A673 (cell line): ENCODE results near the gene MRPS23. TPM values are rescaled to one million over a fixed set of nuclear protein-coding genes. Genes with fewer than 3 reads are reported as not detected.
A peak's percentile ranks its signal among the peaks of the same experiment; 100 is the strongest.

ENCODE experiments used
- BruUV-seq: library from RNA; stranded (reverse); fragments of 400-500 nt; replicated peaks from 2 replicates; lab custom pipeline; 2021; lab: Mats Ljungman, UMichigan
- CTCF ChIA-PET: fragments of 300-600 bp; sonication (Branson Sonifier 250); formaldehyde crosslinking; loops from one replicate; lab custom pipeline; 2022; ENCODE audit warnings: antibody characterized with exemption; lab: Charles Lee
- POLR2A ChIA-PET: fragments of 300-600 bp; sonication (Branson Sonifier 250); formaldehyde crosslinking; loops from one replicate; lab custom pipeline; 2022; ENCODE audit warnings: antibody characterized with exemption; ENCODE audit not compliant: low non-redundant PET; lab: Charles Lee
- DNase-seq: peaks from one replicate; pipeline ENCODE4 v3.0.0-alpha.2; 2015; ENCODE audit warnings: low spot score
- H3K27ac ChIP-seq: fragments of 200-600 bp; sonication (generic); 2 replicates; pipeline ENCODE4 v1.5.1; 2016; ENCODE audit warnings: mixed run types, low read depth, mild to moderate bottlenecking, mixed read lengths, antibody characterized with exemption, low read length; ENCODE audit not compliant: poor library complexity, severe bottlenecking
- H3K27me3 ChIP-seq: fragments of 200-600 bp; sonication (generic); replicated peaks from 2 replicates; pipeline ENCODE4 v1.6.1; 2017; ENCODE audit warnings: mixed run types, low read depth, mild to moderate bottlenecking, mixed read lengths, antibody characterized with exemption, low read length; ENCODE audit not compliant: insufficient read depth, poor library complexity
- H3K36me3 ChIP-seq: fragments of 200-600 bp; sonication (generic); 2 replicates; pipeline ENCODE4 v1.6.1; 2016; ENCODE audit warnings: mixed run types, mild to moderate bottlenecking, mixed read lengths, antibody characterized with exemption, low read length; ENCODE audit not compliant: insufficient read depth, poor library complexity, severe bottlenecking
- H3K4me1 ChIP-seq: fragments of 200-600 bp; sonication (generic); 2 replicates; pipeline ENCODE4 v1.6.1; 2017; ENCODE audit warnings: mixed run types, mild to moderate bottlenecking, mixed read lengths, antibody characterized with exemption, low read length; ENCODE audit not compliant: insufficient read depth, poor library complexity, severe bottlenecking
- H3K4me3 ChIP-seq: fragments of 200-600 bp; sonication (generic); 2 replicates; pipeline ENCODE4 v1.5.1; 2016; ENCODE audit warnings: low read depth, mixed run types, mild to moderate bottlenecking, mixed read lengths, low read length; ENCODE audit not compliant: poor library complexity, severe bottlenecking
- H3K9me3 ChIP-seq: fragments of 200-600 bp; sonication (generic); 2 replicates; pipeline ENCODE4 v1.6.1; 2016; ENCODE audit warnings: mixed run types, low read depth, mild to moderate bottlenecking, mixed read lengths, antibody characterized with exemption, low read length; ENCODE audit not compliant: poor library complexity, severe bottlenecking
- CTCF ChIP-seq: fragments of 300-800, 200-600 bp; sonication (generic); conservative IDR thresholded peaks from 2 replicates; pipeline ENCODE4 v1.5.1; 2017; ENCODE audit warnings: low read depth, mild to moderate bottlenecking, antibody characterized with exemption, low read length, moderate library complexity, mixed read lengths
- EZH2 ChIP-seq: fragments of 200-600 bp; sonication (generic); IDR thresholded peaks from 2 replicates; pipeline ENCODE4 v1.6.1; 2017; ENCODE audit warnings: borderline replicate concordance, low read depth, mild to moderate bottlenecking, mixed read lengths, antibody characterized with exemption, low read length; ENCODE audit not compliant: poor library complexity, severe bottlenecking
- intact Hi-C: fragments of 100-400 bp; cut with micrococcal nuclease; formaldehyde crosslinking; loops from one replicate; pipeline ENCODE4 v1.10.0; 2022; ENCODE audit not compliant: unreplicated experiment
- total RNA-seq: library from RNA; stranded (reverse); gene quantifications from 2 replicates; pipeline ENCODE4 v1.2.3, GENCODE V29; 2021

MRPS23 gene
- total RNA-seq, 1 experiment from 2014 or later = 94.2 TPM

GRCh38 chr17:57862694-57863667 is 13.1 kb upstream of the MRPS23 start:
- Histone ChIP-seq H3K4me3 (no peak overlapping the region), H3K9me3 (no peaks in the 10 kb centered on the region), H3K4me1 (peaks cover 19% of the 10 kb centered on the region), H3K36me3 (no peaks in the 10 kb centered on the region), H3K27ac (no peak overlapping the region), H3K27me3 (no peaks in the 10 kb centered on the region)
- no peak for DNase-seq
- BruUV-seq = no TSS peak
- TF ChIP-seq EZH2 = no peak
- no peak for TF ChIP-seq CTCF
- POLR2A ChIA-PET = no interaction called here
- intact Hi-C loops = no loop called here
- CTCF ChIA-PET = interaction anchor here (0.8 kb wide), 1 partner anchor 134 kb away, joined by 4 read pairs; no protein-coding TSS in a partner anchor

GRCh38 chr17:57861790-57862693 is 12.2 kb upstream of the MRPS23 start:
- Histone ChIP-seq H3K4me1 (peaks cover 20% of the 10 kb centered on the region), H3K9me3 (no peaks in the 10 kb centered on the region), H3K4me3 (peak overlapping the region; percentile 31), H3K36me3 (no peaks in the 10 kb centered on the region), H3K27me3 (no peaks in the 10 kb centered on the region), H3K27ac (no peak overlapping the region)
- TF ChIP-seq EZH2 (no peak), CTCF (no peak)
- no TSS peak for BruUV-seq
- intact Hi-C loops = no loop called here
- CTCF ChIA-PET = interaction anchor here (0.9 kb wide), 1 partner anchor 138 kb away, joined by 4 read pairs; no protein-coding TSS in a partner anchor
- no peak for DNase-seq
- POLR2A ChIA-PET = interaction anchor here (0.6 kb wide), 2 partner anchors 12 to 388 kb away, joined by 3 to 4 read pairs; no protein-coding TSS in a partner anchor
